Measurements from ENCODE around the gene IL17RA.
"Not testable (repeated sequence)": the region's sequence is repeated elsewhere in the genome, so short reads cannot be mapped to it uniquely, and the experiment has no call there.

The IL17RA gene, protein sequence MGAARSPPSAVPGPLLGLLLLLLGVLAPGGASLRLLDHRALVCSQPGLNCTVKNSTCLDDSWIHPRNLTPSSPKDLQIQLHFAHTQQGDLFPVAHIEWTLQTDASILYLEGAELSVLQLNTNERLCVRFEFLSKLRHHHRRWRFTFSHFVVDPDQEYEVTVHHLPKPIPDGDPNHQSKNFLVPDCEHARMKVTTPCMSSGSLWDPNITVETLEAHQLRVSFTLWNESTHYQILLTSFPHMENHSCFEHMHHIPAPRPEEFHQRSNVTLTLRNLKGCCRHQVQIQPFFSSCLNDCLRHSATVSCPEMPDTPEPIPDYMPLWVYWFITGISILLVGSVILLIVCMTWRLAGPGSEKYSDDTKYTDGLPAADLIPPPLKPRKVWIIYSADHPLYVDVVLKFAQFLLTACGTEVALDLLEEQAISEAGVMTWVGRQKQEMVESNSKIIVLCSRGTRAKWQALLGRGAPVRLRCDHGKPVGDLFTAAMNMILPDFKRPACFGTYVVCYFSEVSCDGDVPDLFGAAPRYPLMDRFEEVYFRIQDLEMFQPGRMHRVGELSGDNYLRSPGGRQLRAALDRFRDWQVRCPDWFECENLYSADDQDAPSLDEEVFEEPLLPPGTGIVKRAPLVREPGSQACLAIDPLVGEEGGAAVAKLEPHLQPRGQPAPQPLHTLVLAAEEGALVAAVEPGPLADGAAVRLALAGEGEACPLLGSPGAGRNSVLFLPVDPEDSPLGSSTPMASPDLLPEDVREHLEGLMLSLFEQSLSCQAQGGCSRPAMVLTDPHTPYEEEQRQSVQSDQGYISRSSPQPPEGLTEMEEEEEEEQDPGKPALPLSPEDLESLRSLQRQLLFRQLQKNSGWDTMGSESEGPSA

DNA sequence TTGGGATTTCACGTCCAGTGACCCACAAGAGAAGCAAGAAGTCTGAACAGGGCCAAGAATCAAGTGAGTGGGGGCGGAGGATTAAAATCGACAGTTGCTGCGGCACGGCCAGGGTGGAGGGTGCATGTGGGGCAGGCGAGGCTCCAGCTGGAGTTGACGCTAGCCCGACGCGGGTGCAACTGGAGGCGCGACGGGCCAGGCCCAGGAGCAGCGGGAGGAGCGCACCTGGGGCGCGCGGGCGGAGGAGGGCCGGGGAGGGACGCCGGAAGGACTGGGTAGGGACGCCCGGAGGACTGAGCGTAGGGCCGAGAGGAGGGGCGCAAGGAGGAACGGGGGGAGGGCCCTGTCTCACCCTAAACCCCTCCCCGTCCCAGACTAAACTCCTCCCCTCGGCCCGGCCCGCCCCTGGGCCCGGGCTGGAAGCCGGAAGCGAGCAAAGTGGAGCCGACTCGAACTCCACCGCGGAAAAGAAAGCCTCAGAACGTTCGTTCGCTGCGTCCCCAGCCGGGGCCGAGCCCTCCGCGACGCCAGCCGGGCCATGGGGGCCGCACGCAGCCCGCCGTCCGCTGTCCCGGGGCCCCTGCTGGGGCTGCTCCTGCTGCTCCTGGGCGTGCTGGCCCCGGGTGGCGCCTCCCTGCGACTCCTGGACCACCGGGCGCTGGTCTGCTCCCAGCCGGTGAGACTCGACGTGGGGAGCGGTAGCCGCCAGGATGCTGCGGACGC is at the start of gene IL17RA:
IL17RA (plus strand) TSS at position 447 of the 723 bp plus-strand sequence; CDS start at position 539, 92 bp downstream.
- DNase-seq (ENCODE audit: low spot score): peak; percentile 95

DNA sequence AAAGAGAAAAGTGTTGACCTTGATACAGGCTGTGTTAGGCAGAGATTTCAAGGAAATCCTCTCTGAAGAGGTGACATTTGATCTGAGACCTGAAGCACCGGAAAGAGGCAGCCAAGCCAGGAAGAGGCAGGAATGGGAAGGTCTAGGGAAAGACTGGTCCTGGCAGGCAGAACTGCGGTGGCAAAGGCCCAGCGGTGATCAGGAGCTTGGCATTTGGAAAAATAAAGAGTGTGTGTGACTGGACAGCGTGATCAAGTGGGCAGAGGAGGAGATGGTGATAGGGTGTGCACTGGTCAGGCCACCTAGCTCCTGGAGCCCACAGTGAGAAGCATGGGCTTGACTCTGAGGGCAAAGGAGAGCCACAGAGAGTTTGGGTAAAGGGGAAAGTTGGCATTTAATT is 49.6 kb upstream of the IL17RA start:
- DNase-seq (ENCODE audit: low spot score): no peak

DNA sequence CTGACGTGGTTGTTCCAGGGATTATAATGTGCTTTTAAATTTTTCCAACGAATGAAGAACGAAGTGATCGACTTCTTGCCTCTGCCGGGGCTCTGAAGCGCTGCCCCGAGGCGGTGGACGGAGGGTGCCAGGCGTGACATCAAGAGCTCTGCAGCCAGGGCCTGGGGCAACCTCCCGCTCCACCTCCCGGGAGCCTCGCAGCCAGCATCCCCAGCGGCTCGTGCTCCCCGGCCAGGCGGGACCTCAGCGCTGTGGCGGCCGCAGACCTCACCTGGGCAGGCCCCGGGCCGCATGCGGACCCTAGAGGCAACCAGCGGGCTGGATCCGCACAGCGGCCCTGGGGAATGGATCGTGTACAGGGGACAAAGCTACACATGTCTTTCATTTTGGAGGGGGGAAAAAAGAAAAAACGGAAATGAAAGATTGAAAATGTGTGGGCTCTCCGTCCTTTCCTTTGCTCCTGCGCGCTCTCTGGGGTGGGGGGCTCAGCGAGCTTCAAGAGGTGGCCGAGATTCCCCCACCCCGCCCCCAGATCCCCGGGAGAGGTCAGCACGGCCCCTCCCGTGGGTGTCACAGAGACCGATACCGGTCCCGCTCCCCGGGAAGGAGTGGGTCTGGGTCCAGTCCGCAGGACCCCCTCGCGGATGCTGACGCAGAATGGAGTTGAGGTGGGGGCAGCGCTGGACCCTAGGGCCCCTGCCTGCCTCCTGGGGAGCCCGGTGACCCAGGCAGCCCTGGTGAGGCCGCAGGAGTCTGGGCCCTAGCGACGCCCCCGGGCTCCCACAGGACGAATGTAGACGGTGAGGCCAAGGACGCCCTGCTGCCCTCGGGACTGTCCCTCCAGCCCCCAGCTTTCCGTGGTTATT is 48.6 kb upstream of the IL17RA start:
- not testable (repeated sequence) for DNase-seq (ENCODE audit: low spot score)

DNA sequence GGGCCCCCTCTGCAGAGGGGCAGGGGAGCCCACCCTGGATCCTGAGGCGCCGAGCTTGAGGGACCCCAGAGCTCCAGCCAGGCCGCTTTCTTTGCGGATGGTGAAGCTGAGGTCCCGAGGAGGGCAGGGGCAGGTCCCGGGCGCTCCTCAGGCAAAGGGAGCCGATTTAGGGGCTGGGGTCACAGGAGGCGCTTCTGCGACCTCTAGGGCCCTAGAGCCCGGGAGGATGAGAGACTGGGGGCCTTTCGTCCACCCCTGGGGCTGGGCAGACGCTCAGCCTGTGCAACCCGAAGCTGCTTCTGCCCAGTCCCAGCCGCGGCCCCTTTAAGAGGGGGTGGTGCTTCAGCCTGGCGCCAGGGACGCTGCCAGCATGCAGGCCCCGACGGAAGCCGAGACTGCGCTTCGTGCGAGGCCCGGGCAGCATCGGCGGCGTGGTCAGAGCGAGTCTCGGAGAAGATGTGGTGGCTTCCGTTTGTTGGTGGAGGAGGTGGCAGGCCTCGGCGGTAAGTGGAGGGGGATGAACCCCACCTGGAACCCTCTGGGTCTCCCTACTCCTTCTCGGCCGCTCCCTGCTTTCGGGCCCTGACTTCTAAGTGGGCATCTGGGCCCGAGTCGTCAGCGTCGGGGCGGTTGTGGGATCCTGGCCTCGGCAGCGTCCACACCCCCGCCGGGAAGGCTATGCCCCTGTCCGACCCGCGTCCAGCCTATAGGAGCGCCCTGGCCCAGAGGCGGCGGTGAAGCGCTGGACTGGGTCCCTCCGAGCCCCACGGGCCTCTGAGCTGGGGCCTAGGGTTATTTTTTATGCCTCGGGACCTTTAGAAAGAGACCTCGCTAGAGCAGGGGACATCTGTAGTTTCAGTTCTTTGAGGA is 47.7 kb upstream of the IL17RA start:
- not testable (repeated sequence) for DNase-seq (ENCODE audit: low spot score)

DNA sequence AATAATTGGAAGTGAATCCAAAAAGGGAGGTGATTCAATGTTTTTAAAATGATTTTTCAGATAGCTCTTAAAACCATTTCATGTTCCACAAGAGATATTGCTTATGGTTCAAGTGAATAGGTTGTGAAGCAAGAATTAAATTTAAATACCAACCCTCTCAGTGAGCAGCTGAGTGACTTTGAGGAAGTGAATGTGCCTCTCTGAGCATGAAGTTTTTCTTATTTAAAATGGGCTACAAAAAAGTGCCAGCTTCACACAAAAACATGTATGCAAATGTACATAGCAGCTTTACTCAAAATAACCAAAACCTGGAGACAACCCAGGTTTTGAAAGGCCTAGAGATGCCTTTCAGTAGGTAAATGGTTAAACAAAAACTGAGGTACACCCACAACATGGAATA is 41.3 kb upstream of the IL17RA start:
- no peak for DNase-seq (ENCODE audit: low spot score)

DNA sequence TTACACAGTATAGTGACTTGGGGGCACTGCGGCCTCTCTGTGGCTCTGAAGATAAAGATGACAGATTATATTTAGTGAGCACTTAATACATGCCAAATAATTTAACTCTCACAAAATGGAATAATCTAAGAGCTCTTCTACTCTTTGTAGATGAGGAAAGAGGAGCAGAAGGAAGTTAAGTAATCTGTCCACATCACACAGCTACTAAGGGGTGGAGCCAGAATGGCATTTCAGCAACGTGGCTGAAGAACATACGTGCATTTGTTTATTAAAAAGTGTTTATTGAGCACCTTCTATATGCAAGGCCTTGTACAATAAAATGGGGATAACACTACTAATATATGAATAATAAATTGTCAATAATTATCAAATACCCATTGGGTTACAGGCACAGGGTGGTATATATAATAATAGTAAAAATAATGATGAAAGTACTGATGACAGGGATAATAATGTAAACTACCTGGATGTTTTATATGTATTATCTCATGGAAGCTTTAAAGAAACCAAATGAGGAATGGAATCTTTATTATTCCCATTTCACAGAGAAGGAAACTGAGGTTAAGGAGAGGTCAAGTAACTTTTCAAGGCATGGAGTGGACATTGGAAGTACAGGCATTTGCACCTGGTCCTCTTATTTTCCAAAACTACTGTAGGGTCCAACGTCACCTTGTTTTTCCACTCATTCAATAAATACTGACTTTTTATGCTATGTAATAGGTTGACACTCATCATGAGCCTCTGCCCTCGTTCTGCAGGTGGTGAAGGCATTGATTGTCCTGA is 38.0 kb upstream of the IL17RA start:
- DNase-seq (ENCODE audit: low spot score): no peak

DNA sequence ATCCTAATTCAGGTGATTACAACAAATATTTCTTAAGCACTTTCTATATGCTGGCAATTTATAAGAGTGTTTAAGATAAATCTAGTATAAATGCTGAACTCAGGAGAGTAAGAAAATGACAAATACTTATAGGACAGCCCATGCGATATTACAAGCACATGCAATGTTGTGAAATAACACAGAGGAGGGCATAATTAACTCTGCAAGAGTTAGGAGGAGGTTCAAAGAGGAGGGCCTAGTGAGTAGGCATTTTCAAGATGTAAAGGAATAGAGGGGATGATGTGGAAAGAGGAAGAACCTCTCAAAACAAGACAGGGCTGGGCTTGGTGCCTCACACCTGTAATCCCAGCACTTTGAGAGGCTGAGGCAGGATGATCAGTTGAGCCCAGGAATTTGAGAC is 37.1 kb upstream of the IL17RA start:
- DNase-seq (ENCODE audit: low spot score): no peak

DNA sequence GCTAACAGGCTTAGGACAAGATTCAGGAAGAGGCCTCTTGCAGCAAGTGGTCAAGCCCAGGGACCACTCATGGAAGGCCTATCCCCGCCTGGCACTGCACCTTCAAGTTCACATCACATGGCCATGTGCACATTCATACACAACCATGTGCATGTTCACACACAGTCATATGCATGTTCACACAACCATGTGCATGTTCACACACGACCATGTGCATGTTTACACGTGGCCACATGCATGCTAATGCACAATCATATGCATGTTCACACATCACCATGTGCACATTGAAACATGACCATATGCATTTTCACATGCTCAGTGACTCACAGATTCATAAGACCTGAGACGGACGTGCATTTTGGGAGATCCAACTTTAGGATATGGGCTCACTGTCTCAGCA is 28.7 kb upstream of the IL17RA start:
- DNase-seq (ENCODE audit: low spot score): no peak

DNA sequence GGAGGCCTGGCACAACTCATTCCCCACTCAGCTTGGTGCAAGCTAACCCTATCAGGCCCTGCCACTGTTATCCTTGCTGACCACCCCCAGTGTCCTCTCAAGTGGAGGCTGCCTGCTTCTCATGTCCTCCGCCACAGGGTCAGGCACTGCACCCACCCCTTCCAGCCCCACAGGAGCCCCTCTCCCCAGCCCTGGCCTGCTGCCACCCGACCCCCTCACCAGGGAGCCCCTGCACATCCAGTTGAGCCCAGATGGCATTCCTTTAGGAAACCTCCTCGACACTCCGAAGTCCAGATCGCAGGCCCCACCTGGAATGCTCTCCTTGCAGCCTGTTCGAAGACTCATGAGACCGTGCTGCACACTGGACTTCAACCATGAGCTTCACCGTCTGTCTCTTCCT is 28.0 kb upstream of the IL17RA start:
- DNase-seq (ENCODE audit: low spot score): no peak

DNA sequence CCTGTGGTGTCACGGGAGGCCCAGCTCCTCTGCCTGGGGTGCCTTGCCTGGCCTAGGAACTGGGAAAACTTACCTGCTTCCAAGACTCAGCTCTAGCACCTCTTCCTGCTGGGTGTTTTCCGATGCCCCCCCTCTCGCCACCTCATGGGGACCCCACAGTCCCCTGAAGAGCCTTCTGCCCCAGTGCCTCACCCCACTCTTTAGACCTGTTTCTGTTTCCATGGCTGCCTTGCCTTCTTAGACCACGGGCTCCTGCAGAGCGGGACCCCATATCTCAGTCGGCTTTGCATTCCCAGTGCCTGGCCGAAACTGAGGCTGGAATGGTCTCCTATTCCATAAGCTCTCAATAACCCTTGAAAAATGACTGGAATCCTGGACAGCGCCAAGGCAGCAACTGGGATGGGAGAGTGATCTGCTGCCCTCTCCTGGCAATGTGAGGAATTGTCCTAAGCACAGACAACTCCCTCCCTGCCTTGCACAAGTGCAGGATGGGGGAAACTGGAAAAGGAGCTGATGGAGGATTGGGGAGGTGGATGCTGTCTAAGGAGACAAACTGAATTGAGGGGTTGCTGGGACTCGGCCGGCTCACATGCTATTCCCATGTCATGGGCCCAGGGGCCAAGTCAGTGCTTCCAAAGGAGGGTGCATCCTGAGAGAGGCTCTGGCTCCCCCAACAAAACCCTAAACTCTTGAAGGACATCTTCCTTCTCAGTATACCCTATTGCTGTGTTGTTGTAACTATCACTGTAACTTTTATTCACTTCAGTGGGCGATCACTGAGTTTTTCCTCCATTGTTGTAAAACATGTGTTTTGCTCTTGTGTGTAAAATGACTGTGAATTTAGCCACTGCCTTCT is 26.6 kb upstream of the IL17RA start:
- DNase-seq (ENCODE audit: low spot score): peak; percentile 83

DNA sequence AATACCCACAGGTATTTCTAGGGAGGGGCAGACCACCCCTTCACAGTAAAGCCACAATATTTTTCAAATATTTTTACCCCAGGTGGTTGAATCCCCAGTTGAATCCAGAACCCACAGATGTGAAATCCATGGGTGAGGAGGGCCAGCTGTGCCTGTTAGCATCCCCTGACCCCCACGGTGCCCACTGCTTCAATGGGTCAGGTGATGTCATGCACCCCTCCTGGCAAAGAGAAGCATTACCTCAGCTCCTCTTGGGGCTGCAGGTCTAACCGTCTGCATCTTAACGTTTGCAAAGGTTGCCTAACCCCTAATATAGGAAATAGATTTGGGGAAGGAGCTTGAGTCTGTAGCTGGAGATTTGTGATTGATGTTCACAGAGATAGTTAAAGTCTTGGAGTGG is 24.7 kb upstream of the IL17RA start:
- no peak for DNase-seq (ENCODE audit: low spot score)

DNA sequence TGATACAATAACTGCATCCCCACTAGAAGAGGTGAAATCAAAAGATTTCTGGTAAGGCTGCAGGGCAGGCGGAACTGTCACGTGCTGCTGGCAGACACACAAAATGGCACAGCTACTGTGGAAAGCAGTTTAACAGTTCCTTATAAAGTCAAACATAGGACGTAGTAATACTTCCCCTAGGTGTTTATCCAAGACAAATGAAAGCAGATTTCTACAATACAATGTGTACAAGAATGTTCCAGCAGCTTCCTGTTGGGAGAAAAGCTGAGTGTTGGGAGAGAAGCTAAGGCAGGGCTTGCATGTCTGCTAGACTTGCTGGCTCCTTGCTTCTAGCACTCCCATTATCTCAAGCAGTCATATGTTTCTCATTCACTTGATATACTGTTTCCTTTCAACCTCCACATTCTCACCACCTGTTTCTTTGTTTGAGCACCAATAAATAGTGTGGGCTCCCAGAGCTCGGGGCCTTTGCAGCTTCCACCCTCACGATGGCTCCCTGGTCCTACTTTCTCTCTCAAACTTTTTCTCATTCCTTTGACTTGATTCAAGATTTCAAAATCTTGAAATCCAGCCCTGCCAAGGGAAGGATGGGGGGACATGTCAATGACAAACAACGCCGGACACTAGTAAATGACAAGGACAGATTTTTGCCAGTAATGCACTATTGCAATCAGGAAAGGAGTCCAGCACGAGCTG is 21.2 kb upstream of the IL17RA start:
- DNase-seq (ENCODE audit: low spot score): no peak

DNA sequence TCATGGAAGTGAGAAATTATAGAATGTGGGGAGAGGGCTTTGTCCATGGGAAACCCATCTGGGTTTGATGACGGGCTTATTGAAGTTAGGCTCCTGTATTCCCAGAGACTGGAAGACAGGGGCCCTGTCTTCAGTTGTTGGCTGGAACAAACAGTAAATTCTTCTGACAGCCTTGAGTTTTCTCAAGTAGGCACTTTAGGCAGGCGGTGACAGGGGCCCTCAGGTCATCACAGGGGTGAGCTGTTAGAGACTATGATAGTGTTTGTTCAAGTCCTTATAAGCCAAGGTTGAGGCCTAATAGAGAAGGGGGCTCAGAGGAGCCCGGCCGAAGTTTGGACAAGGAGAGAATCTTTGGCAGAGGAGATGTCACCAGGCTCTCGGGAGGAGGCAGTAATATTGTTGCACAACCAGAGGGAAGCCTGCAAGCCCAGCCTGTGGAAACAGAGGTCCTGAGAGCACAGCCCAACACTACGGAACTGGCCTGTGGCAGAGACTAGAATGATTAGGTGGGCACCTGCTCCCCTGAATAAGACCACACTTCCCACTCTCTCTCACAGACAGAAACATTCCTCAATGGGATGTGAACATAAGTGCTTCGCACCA is 20.2 kb upstream of the IL17RA start:
- DNase-seq (ENCODE audit: low spot score): no peak

DNA sequence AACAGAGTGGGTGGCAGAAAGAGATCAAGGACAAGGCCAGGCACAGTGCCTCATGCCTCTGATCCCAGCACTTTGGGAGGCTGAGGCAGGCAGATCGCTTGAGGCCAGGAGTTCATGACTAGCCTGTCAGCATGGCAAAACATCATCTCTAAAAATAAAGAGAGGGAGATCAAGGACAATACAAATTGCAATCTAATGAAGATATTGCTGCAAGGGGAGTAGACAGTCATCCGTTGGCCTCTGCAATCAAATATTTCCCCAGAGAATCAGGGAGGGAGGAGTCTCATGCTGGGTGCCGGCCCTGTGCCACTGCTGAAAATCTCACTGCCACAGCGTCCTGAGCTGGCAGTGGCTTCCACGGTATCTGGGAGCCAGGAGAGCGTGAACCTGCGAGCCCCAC is 19.4 kb upstream of the IL17RA start:
- no peak for DNase-seq (ENCODE audit: low spot score)

DNA sequence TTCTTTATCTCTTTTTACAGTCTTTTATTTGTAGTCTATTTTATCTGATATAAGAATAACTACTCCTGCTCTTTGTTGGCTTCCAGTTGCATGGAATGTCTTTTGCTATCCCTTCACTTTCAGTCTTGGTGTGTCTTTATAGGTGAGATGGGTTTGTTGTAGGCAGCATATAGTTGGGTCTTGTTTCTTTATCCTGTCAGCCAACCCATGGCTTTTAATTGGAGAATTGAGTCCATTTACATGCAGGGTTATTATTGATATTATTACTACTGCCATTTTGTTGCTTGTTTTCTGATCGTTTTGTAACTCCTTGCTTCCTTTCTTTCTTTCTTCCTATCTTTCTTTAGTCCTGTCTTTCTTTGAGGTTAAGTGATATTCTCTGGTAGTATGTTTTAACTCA is 11.9 kb upstream of the IL17RA start:
- no peak for DNase-seq (ENCODE audit: low spot score)

DNA sequence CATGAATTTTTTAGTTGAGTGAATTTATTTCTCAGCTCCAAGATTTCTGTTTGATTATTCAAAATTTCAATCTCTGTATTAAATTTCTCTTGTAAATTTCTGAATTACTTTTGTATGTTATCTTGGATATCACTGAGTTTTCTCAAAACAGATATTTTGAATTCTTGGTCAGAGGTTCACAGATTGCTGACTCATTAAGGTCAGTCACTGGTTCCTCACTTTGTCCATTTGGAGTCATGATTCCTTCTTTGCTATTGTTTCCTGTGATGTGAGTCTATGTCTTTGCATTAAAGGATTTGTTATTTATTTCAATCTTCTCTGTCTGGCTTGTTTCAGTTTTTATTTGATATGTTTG is 10.2 kb upstream of the IL17RA start:
- DNase-seq (ENCODE audit: low spot score): no peak

DNA sequence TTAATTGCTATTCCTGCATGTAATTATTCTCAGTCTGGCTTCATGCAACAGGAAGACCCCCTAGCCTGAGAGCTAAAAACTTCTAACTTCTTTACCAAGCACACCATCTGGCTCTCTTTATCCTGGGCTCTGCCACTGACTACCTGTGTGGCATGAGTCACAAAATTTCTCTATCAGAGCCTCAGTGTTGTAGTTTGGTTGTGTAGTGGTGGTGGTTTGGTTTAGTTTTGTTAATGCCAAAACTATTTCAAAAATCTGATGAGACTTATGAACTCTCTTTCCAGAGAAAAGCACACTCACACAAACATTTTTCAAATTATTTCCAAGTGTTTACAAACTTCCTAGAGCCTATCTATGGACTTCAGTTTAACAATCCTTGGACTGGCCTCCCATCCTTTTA is 7.5 kb upstream of the IL17RA start:
- no peak for DNase-seq (ENCODE audit: low spot score)

DNA sequence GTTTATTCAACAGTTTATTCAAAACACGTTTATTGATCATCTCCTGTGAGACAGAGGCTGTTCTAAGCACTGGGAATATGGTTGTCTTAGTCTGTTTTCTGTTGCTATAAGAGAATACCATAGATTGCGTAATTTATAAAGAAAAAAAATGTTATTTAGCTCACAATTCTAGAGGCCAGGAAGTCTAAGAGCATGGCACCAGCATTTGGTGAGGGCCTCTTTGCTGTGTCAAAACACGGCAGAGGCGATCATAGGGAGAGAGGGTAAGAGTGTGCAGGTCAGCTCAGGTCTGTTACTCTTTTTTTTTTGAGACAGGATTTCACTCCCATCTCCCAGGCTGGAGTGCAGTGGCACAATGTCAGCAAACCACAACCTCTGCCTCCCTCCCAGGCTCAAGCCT is 5.2 kb upstream of the IL17RA start:
- no peak for DNase-seq (ENCODE audit: low spot score)
